HG03342 (cell line): ENCODE results near the gene DICER1.

Experiments used
- ATAC-seq: cut with Tn5 transposase; IDR thresholded peaks from one replicate; pipeline ENCODE4 v1.9.1; 2021; ENCODE audit warnings: mild to moderate bottlenecking, moderate library complexity; ENCODE audit not compliant: unreplicated experiment

The DICER1 gene

GRCh38 chr14:95062220-95062619, 95.1 kb downstream of the DICER1 start:
- no peak for ATAC-seq

GRCh38 chr14:95061317-95062093, 95.8 kb downstream of the DICER1 start:
- ATAC-seq = no peak

- ATAC-seq = no peak
Measured at GRCh38 chr14:95059126-95059525, 98.2 kb downstream of the DICER1 start.

GRCh38 chr14:95058491-95058890, 98.8 kb downstream of the DICER1 start:
- ATAC-seq = no peak

- no peak for ATAC-seq
Measured at GRCh38 chr14:95057851-95058250, 99.5 kb downstream of the DICER1 start.

GRCh38 chr14:95057147-95057546, 100.2 kb downstream of the DICER1 start:
- no peak for ATAC-seq

GRCh38 chr14:95056476-95056875, 100.9 kb downstream of the DICER1 start:
- no peak for ATAC-seq

GRCh38 chr14:95055318-95055717, 102.0 kb downstream of the DICER1 start:
- ATAC-seq = no peak

GRCh38 chr14:95054346-95055280, 102.7 kb downstream of the DICER1 start:
- no peak for ATAC-seq

GRCh38 chr14:95052016-95052585, 105.2 kb downstream of the DICER1 start:
- ATAC-seq = no peak

- ATAC-seq = no peak
Measured at GRCh38 chr14:95049952-95050351, 107.4 kb downstream of the DICER1 start.

GRCh38 chr14:95048771-95049312, 108.5 kb downstream of the DICER1 start:
- ATAC-seq = no peak

GRCh38 chr14:95047754-95048153, 109.6 kb downstream of the DICER1 start:
- no peak for ATAC-seq

GRCh38 chr14:95046711-95047681, 110.3 kb downstream of the DICER1 start:
- ATAC-seq = no peak

GRCh38 chr14:95045836-95046430, 111.4 kb downstream of the DICER1 start:
- no peak for ATAC-seq

- no peak for ATAC-seq
Measured at GRCh38 chr14:95045106-95045701, 112.1 kb downstream of the DICER1 start.

- no peak for ATAC-seq
Measured at GRCh38 chr14:95044463-95045105, 112.7 kb downstream of the DICER1 start.

- ATAC-seq = no peak
Measured at GRCh38 chr14:95043732-95044462, 113.4 kb downstream of the DICER1 start.
